Effector memory CD4-positive, alpha-beta T cell (primary cell): Measurements from ENCODE around the gene MAN2A2.

ENCODE experiments used
- DNase-seq, 3 donors: peaks; one replicate each; pipeline ENCODE4 v3.0.0-alpha.2; 2020
- H3K27ac ChIP-seq: 2 replicates; pipeline ENCODE4 v1.7.0; 2013; ENCODE audit warnings: mild to moderate bottlenecking, low read length, moderate library complexity; ENCODE audit not compliant: insufficient read depth, poor library complexity, severe bottlenecking
- H3K27me3 ChIP-seq: replicated peaks from 2 replicates; pipeline ENCODE4 v1.7.0; 2013; ENCODE audit warnings: mild to moderate bottlenecking, low read length; ENCODE audit not compliant: insufficient read depth, control insufficient read depth, poor library complexity, severe bottlenecking
- H3K36me3 ChIP-seq: 2 replicates; pipeline ENCODE4 v1.7.0; 2013; ENCODE audit warnings: mild to moderate bottlenecking, low read length, moderate library complexity; ENCODE audit not compliant: control insufficient read depth, insufficient read depth
- H3K4me1 ChIP-seq: 2 replicates; pipeline ENCODE4 v1.7.0; 2013; ENCODE audit warnings: low read length, mild to moderate bottlenecking; ENCODE audit not compliant: control insufficient read depth, insufficient read depth, poor library complexity, severe bottlenecking
- H3K4me3 ChIP-seq: 2 replicates; pipeline ENCODE4 v1.7.0; 2013; ENCODE audit warnings: low read length, low read depth, mild to moderate bottlenecking; ENCODE audit not compliant: insufficient read depth, poor library complexity, severe bottlenecking
- H3K9me3 ChIP-seq: 2 replicates; pipeline ENCODE4 v1.7.0; 2013; ENCODE audit warnings: mild to moderate bottlenecking, low read length, moderate library complexity; ENCODE audit not compliant: control insufficient read depth

Gene MAN2A2

GRCh38 chr15:90953947-90954711, 51.0 kb downstream of the MAN2A2 start:
- Histone ChIP-seq H3K27me3 (no peaks in the 10 kb centered on the region), H3K4me3 (peak overlapping the region; percentile 68), H3K36me3 (peaks cover 24% of the 10 kb centered on the region), H3K27ac (peak overlapping the region; percentile 91), H3K4me1 (peaks cover 23% of the 10 kb centered on the region), H3K9me3 (no peaks in the 10 kb centered on the region)
- no peak for DNase-seq

GRCh38 chr15:90954712-90955623, 51.9 kb downstream of the MAN2A2 start, which contains the start of gene RCCD1:
RCCD1 (plus strand) TSS chr15:90954884; CDS start chr15:90956735, 1,851 bp downstream.
- H3K9me3 ChIP-seq, result no peaks in the 10 kb centered on the region
- H3K36me3 ChIP-seq, result peaks cover 16% of the 10 kb centered on the region
- no peaks in the 10 kb centered on the region for H3K27me3 ChIP-seq
- H3K4me1 ChIP-seq, result peaks cover 23% of the 10 kb centered on the region
- peak within 1 kb of the TSS; percentile 91 for H3K27ac ChIP-seq
- peak; percentile 77 to 87 (median 84) for DNase-seq
- peak within 1 kb of the TSS; percentile 68 for H3K4me3 ChIP-seq

- Histone ChIP-seq H3K27me3 (no peaks in the 10 kb centered on the region), H3K4me3 (peak overlapping the region; percentile 35), H3K27ac (no peak overlapping the region), H3K9me3 (no peaks in the 10 kb centered on the region), H3K36me3 (peaks cover 11% of the 10 kb centered on the region), H3K4me1 (peaks cover 23% of the 10 kb centered on the region)
- no peak for DNase-seq
Measured at GRCh38 chr15:90955624-90956273, 52.6 kb downstream of the MAN2A2 start.

- DNase-seq, result peak; percentile 24 to 60 (median 33)
- Histone ChIP-seq H3K27ac (no peak overlapping the region), H3K9me3 (no peaks in the 10 kb centered on the region), H3K4me1 (peaks cover 23% of the 10 kb centered on the region), H3K27me3 (no peaks in the 10 kb centered on the region), H3K4me3 (peak overlapping the region; percentile 35), H3K36me3 (peaks cover 15% of the 10 kb centered on the region)
Measured at GRCh38 chr15:90956274-90957030, 53.4 kb downstream of the MAN2A2 start.

- H3K4me3 ChIP-seq, result peak overlapping the region; percentile 35
- peaks cover 15% of the 10 kb centered on the region for H3K36me3 ChIP-seq
- peaks cover 23% of the 10 kb centered on the region for H3K4me1 ChIP-seq
- DNase-seq, result no peak
- no peak overlapping the region for H3K27ac ChIP-seq
- no peaks in the 10 kb centered on the region for H3K27me3 ChIP-seq
- H3K9me3 ChIP-seq, result no peaks in the 10 kb centered on the region
Measured at GRCh38 chr15:90957031-90957790, 54.1 kb downstream of the MAN2A2 start.

GRCh38 chr15:90957791-90958190, 54.7 kb downstream of the MAN2A2 start:
- H3K27ac ChIP-seq, result no peak overlapping the region
- H3K36me3 ChIP-seq, result peaks cover 11% of the 10 kb centered on the region
- peaks cover 23% of the 10 kb centered on the region for H3K4me1 ChIP-seq

GRCh38 chr15:90959028-90959595, 56.0 kb downstream of the MAN2A2 start:
- Histone ChIP-seq H3K9me3 (no peaks in the 10 kb centered on the region), H3K36me3 (peaks cover 9% of the 10 kb centered on the region), H3K4me3 (no peak overlapping the region), H3K27ac (no peak overlapping the region), H3K27me3 (no peaks in the 10 kb centered on the region), H3K4me1 (peaks cover 23% of the 10 kb centered on the region)
- no peak for DNase-seq

More at GRCh38 chr15:90957791-90958190, 54.7 kb downstream of the MAN2A2 start:
- DNase-seq, result no peak
- Histone ChIP-seq H3K27me3 (no peaks in the 10 kb centered on the region), H3K9me3 (no peaks in the 10 kb centered on the region), H3K4me3 (no peak overlapping the region)

- Histone ChIP-seq H3K27me3 (no peaks in the 10 kb centered on the region), H3K4me3 (no peak overlapping the region), H3K4me1 (peaks cover 17% of the 10 kb centered on the region), H3K9me3 (no peaks in the 10 kb centered on the region), H3K27ac (no peak overlapping the region), H3K36me3 (peaks cover 9% of the 10 kb centered on the region)
- DNase-seq, result no peak
Measured at GRCh38 chr15:90959894-90960293, 56.8 kb downstream of the MAN2A2 start.
